Small intestine (tissue), 7 donors: ENCODE measurements around the gene RAMACL. TPM values are rescaled to one million over a fixed set of nuclear protein-coding genes. Genes with fewer than 3 reads are reported as not detected.

Source experiments
- DNase-seq, 2 donors: peaks; one replicate each; pipeline versions ENCODE4 v3.0.0 to v3.0.0-alpha.2; 2013
- FAIRE-seq: peaks from 2 replicates; lab custom pipeline; 2012; peaks lifted over from hg19 to GRCh38; lab: Jason Lieb, UNC
- H3K27ac ChIP-seq, 3 donors: one replicate each; pipeline ENCODE4 v1.5.1; 2013; ENCODE audit warnings: low read length in 2 of 3, mild to moderate bottlenecking in 2 of 3, control low read depth in 1 of 3, inconsistent platforms in 1 of 3, low read depth in 1 of 3, moderate library complexity in 1 of 3
- H3K27me3 ChIP-seq, 3 donors: one replicate each; pipeline ENCODE4 v1.6.1; 2013; ENCODE audit warnings: low read length in 3 of 3, inconsistent platforms in 1 of 3; ENCODE audit not compliant: control insufficient read depth in 3 of 3, insufficient read depth in 3 of 3
- H3K36me3 ChIP-seq, 3 donors: one replicate each; pipeline ENCODE4 v1.6.1; 2013; ENCODE audit warnings: low read length in 3 of 3, inconsistent platforms in 1 of 3, low read depth in 1 of 3, mild to moderate bottlenecking in 1 of 3, moderate library complexity in 1 of 3; ENCODE audit not compliant: control insufficient read depth in 3 of 3, insufficient read depth in 2 of 3
- H3K4me1 ChIP-seq, 3 donors: one replicate each; pipeline ENCODE4 v1.6.1; 2013; ENCODE audit warnings: low read length in 2 of 3, inconsistent platforms in 1 of 3, low read depth in 1 of 3, mild to moderate bottlenecking in 1 of 3, moderate library complexity in 1 of 3; ENCODE audit not compliant: control insufficient read depth in 3 of 3, insufficient read depth in 2 of 3
- H3K4me3 ChIP-seq, 3 donors: one replicate each; pipeline ENCODE4 v1.5.1; 2013; ENCODE audit warnings: low read length in 3 of 3, control low read depth in 1 of 3, inconsistent platforms in 1 of 3, low read depth in 1 of 3, mild to moderate bottlenecking in 1 of 3, moderate library complexity in 1 of 3
- H3K9me3 ChIP-seq, 2 donors: one replicate each; pipeline ENCODE4 v1.6.1; 2013; ENCODE audit warnings: low read depth in 1 of 2, low read length in 1 of 2; ENCODE audit not compliant: control insufficient read depth in 2 of 2, insufficient read depth in 1 of 2
- WGBS, 3 donors: extraction: QIAGEN DNeasy Blood & Tissue Kit; methylation state at CpG; one replicate each; pipeline ENCODE4 v1.1.7; 2013; 5-methylcytosine and 5-hydroxymethylcytosine counted together
- polyA plus RNA-seq, 4 donors: library from polyadenylated mRNA; stranded (reverse) in 3 of 4; unstranded in 1 of 4; fragments of 200-250 nt in 3 of 4; fragments of 120-200 nt in 1 of 4; gene quantifications; one replicate each; pipeline versions ENCODE4 v1.2.1 to v1.2.3, GENCODE V29; 2013
- donor health status: healthy with polysubstance abuse.
- donor health status: control.
- donor health status: control.
- donor health status: Bipolar disorder and iron deficiency.
- donor health status: healthy.

Gene RAMACL
- polyA plus RNA-seq, 4 donors = 0.16 to 0.24 TPM; not detected in 2

DNA sequence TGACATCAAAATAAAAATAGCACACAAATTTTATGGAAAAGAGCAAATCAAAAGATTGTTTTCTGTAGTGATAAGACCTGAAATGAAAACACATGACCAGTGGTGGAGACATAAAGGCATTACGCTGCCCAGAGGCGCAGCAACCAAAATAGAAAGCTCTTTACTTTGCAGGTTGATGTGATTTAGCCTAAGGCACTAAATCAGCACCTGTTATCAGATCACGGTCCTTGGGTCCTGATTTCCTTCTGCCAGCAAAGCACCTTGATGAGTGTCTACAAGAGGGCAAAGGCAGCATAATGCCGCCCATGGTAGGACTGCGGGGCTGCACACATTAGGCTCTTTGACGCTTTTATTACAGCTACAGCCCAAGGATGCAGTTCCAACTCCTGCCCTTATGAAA, 19.3 kb upstream of the RAMACL start:
- Histone ChIP-seq H3K36me3 (no peaks in the 10 kb centered on the region), H3K27me3 (no peaks in the 10 kb centered on the region), H3K4me3 (no peak overlapping the region), H3K9me3 (no peaks in the 10 kb centered on the region), H3K27ac (no peak overlapping the region), H3K4me1 (peaks cover 0 to 2% (median 0%) of the 10 kb centered on the region in 3 donors)
- no peak for DNase-seq
- no peak for FAIRE-seq
- 88 to 93% (median 88%) methylated on average over 6 of the region's 6 CpGs for WGBS, 3 donors

DNA sequence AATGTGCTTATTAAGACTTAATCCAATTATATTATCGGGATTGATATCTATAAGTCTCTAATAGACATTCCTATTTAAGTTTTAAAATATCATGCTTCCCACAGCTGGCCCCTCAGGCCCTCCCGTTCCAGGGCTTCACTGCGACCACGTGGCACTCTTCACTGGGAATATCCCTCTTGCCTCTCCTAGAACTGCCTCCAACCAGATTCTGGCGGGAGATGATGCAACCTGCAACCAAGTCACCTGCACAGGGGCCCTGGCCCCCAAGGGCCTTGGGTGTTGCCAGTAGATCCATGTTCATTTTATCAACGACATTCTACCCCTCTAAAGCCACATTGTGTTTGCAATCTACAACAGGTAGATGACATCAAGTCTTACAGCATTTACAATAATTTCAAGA, 18.4 kb upstream of the RAMACL start:
- Histone ChIP-seq H3K27ac (no peak overlapping the region), H3K4me1 (peaks cover 0 to 2% (median 0%) of the 10 kb centered on the region in 3 donors), H3K36me3 (no peaks in the 10 kb centered on the region), H3K9me3 (no peaks in the 10 kb centered on the region), H3K4me3 (no peak overlapping the region), H3K27me3 (no peaks in the 10 kb centered on the region)
- no peak for DNase-seq
- no peak for FAIRE-seq
- 83 to 86% (median 83%) methylated on average over 6 of the region's 6 CpGs for WGBS, 3 donors

DNA sequence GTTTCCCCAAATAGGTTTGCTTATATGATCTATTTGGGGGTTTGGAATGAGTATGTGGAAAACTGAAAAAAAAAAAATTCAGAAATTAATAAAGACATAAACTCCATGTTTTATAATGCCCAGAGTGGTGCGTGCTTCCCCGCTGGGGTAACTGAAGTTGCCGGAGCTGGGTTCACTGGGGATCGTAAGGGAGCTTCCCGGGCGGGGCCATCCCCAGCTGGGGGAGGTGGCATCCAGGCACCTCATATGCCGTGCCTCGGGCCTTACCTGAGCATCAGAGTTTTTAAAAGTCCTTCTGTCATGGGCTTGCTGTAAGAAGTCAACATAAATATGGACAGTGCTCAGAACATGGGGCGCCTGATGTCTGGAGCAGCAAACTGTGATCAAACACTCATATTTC, 17.9 kb upstream of the RAMACL start:
- Histone ChIP-seq H3K36me3 (no peaks in the 10 kb centered on the region), H3K4me3 (no peak overlapping the region), H3K27me3 (no peaks in the 10 kb centered on the region), H3K27ac (no peak overlapping the region), H3K9me3 (no peaks in the 10 kb centered on the region), H3K4me1 (peaks cover 0 to 2% (median 0%) of the 10 kb centered on the region in 3 donors)
- DNase-seq = no peak
- WGBS, 3 donors = 91 to 96% (median 91%) methylated on average over 9 of the region's 9 CpGs
- FAIRE-seq = no peak

DNA sequence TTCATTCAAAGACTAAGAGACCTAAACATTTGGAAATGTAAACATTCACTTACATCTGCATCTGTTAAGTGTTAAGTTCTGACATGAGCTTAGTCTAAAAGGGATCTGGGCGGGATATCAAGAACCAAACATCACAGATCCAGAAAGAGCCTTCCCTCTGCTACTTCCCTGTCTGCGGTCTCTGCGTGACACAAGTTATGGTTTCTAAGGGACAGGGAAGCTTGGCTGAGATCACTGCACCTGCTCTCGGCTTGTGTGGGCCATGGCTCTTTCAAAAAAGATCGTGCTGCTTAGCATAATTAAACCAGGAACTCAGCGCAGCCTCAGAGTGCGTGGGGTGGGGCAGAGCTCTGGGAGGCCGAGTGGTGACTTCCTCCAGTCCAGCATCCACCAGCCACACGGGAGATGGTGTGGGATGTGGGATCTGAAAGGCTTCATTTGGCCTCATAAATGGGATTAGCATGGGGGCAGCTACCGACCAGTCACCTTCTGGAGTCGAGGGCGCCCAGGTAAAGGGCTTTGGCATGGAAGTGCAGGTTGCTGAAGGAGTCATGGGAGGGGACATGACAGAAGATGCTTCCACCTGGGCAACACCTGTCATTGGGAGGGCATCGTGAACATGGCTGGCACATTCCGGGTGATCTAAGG, 16.7 kb upstream of the RAMACL start:
- H3K27me3 ChIP-seq = no peaks in the 10 kb centered on the region
- H3K9me3 ChIP-seq = no peaks in the 10 kb centered on the region
- peaks cover 0 to 2% (median 0%) of the 10 kb centered on the region in 3 donors for H3K4me1 ChIP-seq
- WGBS, 3 donors = 80 to 90% (median 84%) methylated on average over 14 of the region's 14 CpGs
- H3K36me3 ChIP-seq = no peaks in the 10 kb centered on the region
- H3K4me3 ChIP-seq = no peak overlapping the region
- DNase-seq (no peak), FAIRE-seq (no peak)
- H3K27ac ChIP-seq = no peak overlapping the region

DNA sequence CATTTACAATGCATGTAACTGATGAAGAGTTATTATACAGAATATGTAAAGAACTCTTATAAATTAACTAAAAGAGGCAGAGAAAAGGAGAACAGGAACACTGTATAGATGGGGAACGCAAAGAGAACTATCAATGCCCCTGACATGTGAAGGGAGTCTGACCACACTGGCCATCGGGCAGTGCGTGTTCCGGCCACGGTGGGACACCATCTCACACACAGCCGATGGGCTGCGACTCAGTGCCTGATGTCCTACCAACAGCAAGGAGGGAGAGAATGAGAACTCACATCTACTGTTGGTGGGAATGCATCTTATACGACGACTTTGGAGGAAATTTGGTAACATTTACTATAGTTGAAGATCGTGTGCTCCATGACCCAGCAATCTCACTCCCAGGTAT, 15.5 kb upstream of the RAMACL start:
- DNase-seq (no peak), FAIRE-seq (no peak)
- Histone ChIP-seq H3K27me3 (no peaks in the 10 kb centered on the region), H3K36me3 (peaks cover 0 to 2% (median 0%) of the 10 kb centered on the region in 3 donors), H3K4me1 (no peaks in the 10 kb centered on the region), H3K4me3 (no peak overlapping the region), H3K27ac (no peak overlapping the region), H3K9me3 (no peaks in the 10 kb centered on the region)
- 94 to 97% (median 96%) methylated on average over 10 of the region's 10 CpGs for WGBS, 3 donors

DNA sequence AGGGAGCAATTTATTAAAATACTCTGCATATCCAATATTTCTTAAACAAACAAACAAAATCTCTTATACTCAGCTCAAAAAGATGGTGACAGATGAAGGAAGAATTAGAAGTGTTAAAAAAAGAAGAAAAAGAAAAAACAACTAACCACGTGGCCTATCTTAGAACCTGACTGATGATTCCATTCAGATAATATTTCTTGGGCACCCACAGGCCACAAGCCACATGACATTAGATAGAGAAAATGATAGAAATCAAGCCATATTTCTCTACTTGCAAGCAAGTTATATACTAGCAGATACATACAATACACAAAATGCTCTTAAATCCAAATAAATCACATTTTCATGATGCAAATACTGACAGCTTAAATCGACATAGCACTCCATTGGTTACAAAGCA, 14.5 kb upstream of the RAMACL start:
- H3K27ac ChIP-seq = no peak overlapping the region
- H3K4me3 ChIP-seq = no peak overlapping the region
- H3K4me1 ChIP-seq = no peaks in the 10 kb centered on the region
- FAIRE-seq (no peak), DNase-seq (no peak)
- WGBS, 3 donors = 72 to 85% (median 80%) methylated on average over 2 of the region's 2 CpGs
- peaks cover 0 to 4% (median 0%) of the 10 kb centered on the region in 3 donors for H3K36me3 ChIP-seq
- no peaks in the 10 kb centered on the region for H3K27me3 ChIP-seq
- H3K9me3 ChIP-seq = no peaks in the 10 kb centered on the region

DNA sequence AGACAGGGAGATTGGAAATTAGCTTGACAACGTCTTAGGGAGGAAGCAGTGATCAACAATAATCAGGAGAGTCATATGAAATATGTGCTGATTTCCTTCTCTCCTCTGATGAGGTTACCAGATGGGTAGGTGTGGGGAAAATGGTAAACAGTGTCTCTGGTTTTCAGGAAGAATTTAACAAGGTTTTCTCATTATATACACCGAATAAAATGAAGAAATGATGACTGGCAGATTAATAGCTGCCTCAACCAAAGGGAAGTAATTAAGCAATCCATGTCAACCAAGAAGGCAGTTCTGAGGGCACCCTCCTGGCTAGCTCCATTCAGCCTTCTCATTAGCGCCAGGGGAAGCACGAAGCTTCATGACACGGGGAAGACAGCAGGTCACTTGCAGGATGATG, 12.7 kb upstream of the RAMACL start:
- Histone ChIP-seq H3K9me3 (no peaks in the 10 kb centered on the region), H3K4me3 (no peak overlapping the region), H3K27me3 (no peaks in the 10 kb centered on the region), H3K27ac (peak overlapping the region in 1 of 3 donors; percentile 89), H3K36me3 (peaks cover 0 to 5% (median 0%) of the 10 kb centered on the region in 3 donors), H3K4me1 (no peaks in the 10 kb centered on the region)
- FAIRE-seq (no peak), DNase-seq (no peak)
- WGBS, 3 donors = 71 to 87% (median 80%) methylated on average over 5 of the region's 5 CpGs

DNA sequence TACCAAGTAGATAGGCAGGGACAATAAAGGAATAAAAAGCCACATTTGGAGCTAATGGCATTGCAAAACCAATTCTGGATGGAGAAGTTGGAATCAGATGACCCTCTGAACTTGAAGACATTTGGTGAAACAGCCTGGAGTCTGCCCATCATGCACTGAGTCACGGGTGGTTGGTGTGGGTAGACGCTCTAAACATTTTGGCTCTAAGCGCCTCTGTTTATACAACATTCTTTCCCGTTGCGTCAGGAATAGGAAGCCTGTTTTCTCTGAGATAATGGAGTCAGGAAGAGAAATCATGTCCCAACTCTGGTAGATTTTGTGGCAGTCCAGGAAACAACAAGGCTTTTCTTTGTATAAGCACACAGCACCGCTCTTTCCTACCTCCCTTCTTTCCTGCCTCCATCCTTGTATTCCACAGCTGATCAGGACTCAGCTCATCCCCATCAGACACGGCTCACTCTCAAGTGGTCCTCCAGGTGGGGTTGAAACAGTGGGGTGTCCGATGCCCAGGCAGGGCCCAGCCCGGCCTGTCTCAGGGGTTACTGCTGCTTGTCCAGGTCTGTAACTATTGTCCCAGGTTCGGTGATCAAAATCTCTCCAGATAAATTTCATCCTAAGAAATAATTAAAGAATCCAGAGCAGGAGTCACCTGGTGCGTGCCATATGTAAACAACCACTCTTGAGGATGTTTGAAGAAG, 12.1 kb upstream of the RAMACL start:
- FAIRE-seq (no peak), DNase-seq (peak in 1 of 2 donors; percentile 5)
- Histone ChIP-seq H3K4me3 (no peak overlapping the region), H3K36me3 (peaks cover 0 to 5% (median 0%) of the 10 kb centered on the region in 3 donors), H3K27ac (peak overlapping the region in 2 of 3 donors; percentile 27 to 89), H3K9me3 (no peaks in the 10 kb centered on the region), H3K4me1 (no peaks in the 10 kb centered on the region), H3K27me3 (no peaks in the 10 kb centered on the region)
- WGBS, 3 donors = 70 to 85% (median 76%) methylated on average over 11 of the region's 11 CpGs
